Activated T-cell treated with anti-CD3 and anti-CD28 coated beads, Interleukin-2, amount 50 U/mL, for 72 hours (primary cell): ENCODE results near the gene ZNF148. TPM values are rescaled to one million over a fixed set of nuclear protein-coding genes. Genes with fewer than 3 reads are reported as not detected.
A peak's percentile ranks its signal among the peaks of the same experiment; 100 is the strongest.

Source experiments
- ATAC-seq, 2 donors: fragments of 150-1000 bp; cut with Tn5 transposase; replicated peaks in 1 of 2; 2 replicates each; pipeline ENCODE4 v1.10.0; 2021; ENCODE audit warnings: moderate library complexity in 2 of 2, mild to moderate bottlenecking in 1 of 2
- DNase-seq, 2 donors: peaks; one replicate each; pipeline ENCODE4 v3.0.0; 2021 to 2022; ENCODE audit warnings: mixed read lengths in 1 of 2
- H3K27ac Mint-ChIP-seq: one replicate; pipeline ENCODE4 v1.8.0; 2022; ENCODE audit warnings: mild to moderate bottlenecking, moderate library complexity, mixed read lengths
- H3K27me3 Mint-ChIP-seq: one replicate; pipeline ENCODE4 v1.8.0; 2022; ENCODE audit warnings: low read depth, mixed read lengths
- H3K36me3 Mint-ChIP-seq, 2 donors: one replicate each; pipeline ENCODE4 v1.8.0; 2022; ENCODE audit warnings: mixed read lengths in 2 of 2, mild to moderate bottlenecking in 1 of 2; ENCODE audit not compliant: insufficient read depth in 2 of 2
- H3K4me1 Mint-ChIP-seq: one replicate; pipeline ENCODE4 v1.8.0; 2022; ENCODE audit warnings: low read depth, mixed read lengths
- H3K4me3 Mint-ChIP-seq, 2 donors: one replicate each; pipeline ENCODE4 v1.8.0; 2022; ENCODE audit warnings: mild to moderate bottlenecking in 2 of 2, mixed read lengths in 2 of 2, moderate library complexity in 2 of 2
- H3K9me3 Mint-ChIP-seq, 2 donors: one replicate each; pipeline ENCODE4 v1.8.0; 2022; ENCODE audit warnings: mixed read lengths in 2 of 2
- total RNA-seq, 2 donors: library from RNA; stranded (reverse); gene quantifications; one replicate each; pipeline ENCODE4 v1.2.3, GENCODE V29; 2022

The ZNF148 gene
- total RNA-seq, 2 donors from 2014 or later, result 42.0 to 44.7 TPM

DNA sequence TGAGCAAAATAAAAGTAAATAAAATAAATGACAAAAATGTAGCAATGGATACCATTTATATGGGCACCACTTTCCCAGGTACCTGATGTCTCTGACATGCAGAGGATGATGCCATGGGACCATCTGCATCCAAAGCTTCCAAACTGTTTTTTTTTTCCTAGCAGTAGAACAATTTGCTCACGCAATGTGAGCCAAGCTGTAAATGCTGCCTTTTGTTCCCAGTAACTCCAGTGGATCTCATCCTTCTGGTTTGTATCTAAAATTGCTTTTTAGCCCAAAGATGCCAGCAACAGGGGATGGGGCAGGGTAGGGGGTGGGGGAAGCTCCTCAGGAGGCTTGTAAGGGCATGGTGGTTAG lies 195.3 kb downstream of the ZNF148 start:
- no peak for DNase-seq
- H3K27me3 Mint-ChIP-seq, result no peaks in the 10 kb centered on the region
- ATAC-seq, result no peak
- H3K36me3 Mint-ChIP-seq, result no peaks in the 10 kb centered on the region
- H3K9me3 Mint-ChIP-seq, result no peaks in the 10 kb centered on the region
- H3K4me3 Mint-ChIP-seq, result no peak overlapping the region
- H3K4me1 Mint-ChIP-seq, result peaks cover 4% of the 10 kb centered on the region
- no peak overlapping the region for H3K27ac Mint-ChIP-seq

DNA sequence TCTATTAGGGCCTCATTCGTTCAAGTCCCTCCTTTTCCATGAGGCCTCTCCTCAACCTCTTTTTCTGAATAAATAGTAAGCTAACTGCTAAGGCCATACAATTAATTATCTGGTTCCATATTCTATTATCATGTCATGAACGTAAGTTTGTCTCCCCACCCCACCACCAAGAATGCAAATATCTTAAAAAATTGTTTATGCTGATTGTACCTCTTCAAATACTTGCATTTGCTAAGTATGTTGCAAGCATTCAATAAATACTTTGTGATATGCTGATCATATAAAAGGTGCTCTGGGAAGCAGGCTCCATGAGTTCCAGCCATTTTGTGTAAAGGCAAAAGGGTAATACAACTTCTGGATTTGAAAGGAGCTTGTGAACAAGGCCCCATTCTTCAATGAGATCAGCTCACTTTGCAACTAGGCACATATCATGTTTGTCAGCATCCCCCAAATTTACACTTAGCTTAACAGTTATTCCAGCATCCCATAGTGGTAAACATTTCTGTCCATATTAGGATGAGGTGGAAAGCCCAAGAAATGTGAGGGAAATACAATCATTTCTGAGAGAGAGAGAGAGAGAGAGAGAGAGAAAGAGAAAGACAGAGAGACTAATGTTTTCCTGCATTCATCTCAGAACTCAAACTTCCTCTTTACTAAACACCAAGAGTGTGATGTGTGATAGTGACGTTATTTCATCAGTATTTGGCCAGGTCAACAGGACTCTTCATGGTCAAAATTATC lies 195.8 kb downstream of the ZNF148 start:
- DNase-seq, result no peak
- Mint-ChIP-seq H3K36me3 (no peaks in the 10 kb centered on the region), H3K4me3 (no peak overlapping the region), H3K27me3 (no peaks in the 10 kb centered on the region), H3K27ac (peak overlapping the region; percentile 4), H3K4me1 (peaks cover 4% of the 10 kb centered on the region), H3K9me3 (no peaks in the 10 kb centered on the region)
- no peak for ATAC-seq

DNA sequence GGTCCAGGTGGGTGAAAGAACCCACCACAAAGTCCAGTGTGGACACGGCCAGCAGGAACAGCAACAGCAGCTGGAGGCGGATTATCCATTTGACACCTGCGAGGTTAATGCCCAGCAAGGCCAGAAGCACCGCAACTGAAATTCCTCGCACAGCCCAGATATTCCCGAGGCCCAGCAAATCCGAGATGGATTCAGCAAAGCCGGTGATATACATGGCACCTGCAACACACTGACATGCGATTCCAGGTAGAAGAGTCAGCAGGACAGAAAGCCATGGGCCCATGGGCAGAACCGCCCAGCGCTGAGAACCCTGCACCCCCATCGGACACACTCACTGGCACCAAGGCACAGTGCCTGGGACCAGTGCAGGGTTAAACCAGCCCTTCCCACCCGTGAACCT lies 197.4 kb downstream of the ZNF148 start:
- H3K4me1 Mint-ChIP-seq, result peaks cover 4% of the 10 kb centered on the region
- peaks cover 0 to 2% of the 10 kb centered on the region in 2 donors for H3K36me3 Mint-ChIP-seq

More for the DNA sequence above, 197.4 kb downstream of the ZNF148 start:
- ATAC-seq, result no peak
- Mint-ChIP-seq H3K4me3 (no peak overlapping the region), H3K9me3 (no peaks in the 10 kb centered on the region), H3K27ac (no peak overlapping the region), H3K27me3 (no peaks in the 10 kb centered on the region)
- no peak for DNase-seq

Other genes with a start within 250 kb of the ZNF148 start
- 1 to 10 TPM in 1 of 2 donors, under 1 TPM in 1; 0.53 to 2.2 TPM for gene SLC12A8, start 162.6 kb downstream of the ZNF148 start, total RNA-seq
- 10 to 100 TPM; 25.1 to 30.8 TPM for gene SNX4, start 144.9 kb upstream of the ZNF148 start, total RNA-seq
- gene OSBPL11, start 220.2 kb upstream of the ZNF148 start, total RNA-seq, result 10 to 100 TPM; 11.9 to 14.8 TPM